ENCODE measurements around the gene FKBP9. TPM values are rescaled to one million over a fixed set of nuclear protein-coding genes. Genes with fewer than 3 reads are reported as not detected.

Gene FKBP9
- total RNA-seq, 1 donor from 2014 or later: 302 TPM

DNA sequence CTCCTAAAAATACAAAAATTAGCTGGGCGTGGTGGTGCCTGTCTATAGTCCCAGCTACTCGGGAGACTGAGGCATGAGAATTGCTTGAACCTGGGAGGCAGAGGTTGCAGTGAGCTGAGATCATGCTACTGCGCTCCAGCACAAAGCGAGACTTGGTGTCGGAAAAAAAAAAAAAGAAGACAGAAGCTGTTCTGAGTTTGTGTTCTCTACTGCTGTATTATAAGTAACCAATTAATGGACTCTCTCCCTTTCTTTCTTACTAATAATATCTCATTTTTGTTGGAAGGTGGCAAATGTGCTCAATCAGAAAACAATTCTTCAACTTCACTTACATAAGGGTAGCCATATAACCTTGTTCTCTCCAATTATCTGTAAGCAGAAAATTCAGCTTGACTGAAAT, 97.9 kb downstream of the FKBP9 start:
- peaks cover 0 to 6% of the 10 kb centered on the region in 2 donors for H3K4me1 ChIP-seq
- TF ChIP-seq, protein P1, sequence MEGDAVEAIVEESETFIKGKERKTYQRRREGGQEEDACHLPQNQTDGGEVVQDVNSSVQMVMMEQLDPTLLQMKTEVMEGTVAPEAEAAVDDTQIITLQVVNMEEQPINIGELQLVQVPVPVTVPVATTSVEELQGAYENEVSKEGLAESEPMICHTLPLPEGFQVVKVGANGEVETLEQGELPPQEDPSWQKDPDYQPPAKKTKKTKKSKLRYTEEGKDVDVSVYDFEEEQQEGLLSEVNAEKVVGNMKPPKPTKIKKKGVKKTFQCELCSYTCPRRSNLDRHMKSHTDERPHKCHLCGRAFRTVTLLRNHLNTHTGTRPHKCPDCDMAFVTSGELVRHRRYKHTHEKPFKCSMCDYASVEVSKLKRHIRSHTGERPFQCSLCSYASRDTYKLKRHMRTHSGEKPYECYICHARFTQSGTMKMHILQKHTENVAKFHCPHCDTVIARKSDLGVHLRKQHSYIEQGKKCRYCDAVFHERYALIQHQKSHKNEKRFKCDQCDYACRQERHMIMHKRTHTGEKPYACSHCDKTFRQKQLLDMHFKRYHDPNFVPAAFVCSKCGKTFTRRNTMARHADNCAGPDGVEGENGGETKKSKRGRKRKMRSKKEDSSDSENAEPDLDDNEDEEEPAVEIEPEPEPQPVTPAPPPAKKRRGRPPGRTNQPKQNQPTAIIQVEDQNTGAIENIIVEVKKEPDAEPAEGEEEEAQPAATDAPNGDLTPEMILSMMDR (IDR thresholded peaks at IDR 0.05): no peak
- no peaks in the 10 kb centered on the region for H3K36me3 ChIP-seq
- intact Hi-C loops (cut with DNase I): no loop called here
- no peak overlapping the region for H3K4me3 ChIP-seq
- H3K27ac ChIP-seq: no peak overlapping the region
- no peaks in the 10 kb centered on the region for H3K9me3 ChIP-seq
- DNase-seq (ENCODE audit: low spot score in 2 of 2): no peak
- H3K27me3 ChIP-seq: no peaks in the 10 kb centered on the region

Other genes with a start within 250 kb of the FKBP9 start
- 16.1 TPM for gene KBTBD2, start 65.7 kb upstream of the FKBP9 start, total RNA-seq
- 8.3 TPM for gene NT5C3A, start 105.3 kb downstream of the FKBP9 start, total RNA-seq
- gene RP9, start 152.0 kb downstream of the FKBP9 start, total RNA-seq: 2.8 TPM
- 23.3 TPM for gene BBS9, start 172.1 kb downstream of the FKBP9 start, total RNA-seq

Measured in ascending aorta (tissue), 2 donors.